Astrocyte (in vitro differentiated cells and primary cell): ENCODE results near the gene CORO2B. TPM values are rescaled to one million over a fixed set of nuclear protein-coding genes. Genes with fewer than 3 reads are reported as not detected.
A peak's percentile ranks its signal among the peaks of the same experiment; 100 is the strongest.

ENCODE experiments used
- DNase-seq: peaks from one replicate; pipeline ENCODE4 v3.0.0-alpha.2; 2010; ENCODE audit warnings: low read depth
- FAIRE-seq: peaks from 2 replicates; lab custom pipeline; 2011; peaks lifted over from hg19 to GRCh38; lab: Jason Lieb, UNC
- H2AFZ ChIP-seq: 2 replicates; pipeline ENCODE4 v1.6.0; 2012; ENCODE audit warnings: low read depth, low read length, inconsistent platforms
- H3K27ac ChIP-seq: 2 replicates; pipeline ENCODE4 v1.5.1; 2011; ENCODE audit warnings: low read depth, low read length, inconsistent platforms
- H3K27me3 ChIP-seq: 2 replicates; pipeline ENCODE4 v1.6.0; 2011; ENCODE audit warnings: low read length, inconsistent platforms; ENCODE audit not compliant: insufficient read depth
- H3K36me3 ChIP-seq: 2 replicates; pipeline ENCODE4 v1.5.1; 2011; ENCODE audit warnings: low read length, inconsistent platforms; ENCODE audit not compliant: insufficient read depth
- H3K4me1 ChIP-seq: 2 replicates; pipeline ENCODE4 v1.5.1; 2011; ENCODE audit warnings: low read length, inconsistent platforms; ENCODE audit not compliant: insufficient read depth
- H3K4me2 ChIP-seq: 2 replicates; pipeline ENCODE4 v1.6.0; 2012; ENCODE audit warnings: low read length, inconsistent platforms
- H3K4me3 ChIP-seq: 2 replicates; pipeline ENCODE4 v1.5.1; 2011; ENCODE audit warnings: low read depth, mild to moderate bottlenecking, low read length, inconsistent platforms; ENCODE audit not compliant: insufficient read depth
- H3K79me2 ChIP-seq: 2 replicates; pipeline ENCODE4 v1.6.0; 2012; ENCODE audit warnings: mild to moderate bottlenecking, low read length, inconsistent platforms; ENCODE audit not compliant: insufficient read depth
- H3K9ac ChIP-seq: 2 replicates; pipeline ENCODE4 v1.6.0; 2012; ENCODE audit warnings: mild to moderate bottlenecking, low read length, inconsistent platforms
- H3K9me3 ChIP-seq: 2 replicates; pipeline ENCODE4 v1.5.1; 2012; ENCODE audit warnings: low read depth, mild to moderate bottlenecking, low read length, inconsistent platforms; ENCODE audit not compliant: insufficient read depth
- H4K20me1 ChIP-seq: 2 replicates; pipeline ENCODE4 v1.6.0; 2012; ENCODE audit warnings: low read length, inconsistent platforms; ENCODE audit not compliant: insufficient read depth
- H3K27ac Mint-ChIP-seq: one replicate; pipeline ENCODE4 v1.8.0; 2021; ENCODE audit warnings: mild to moderate bottlenecking, mixed read lengths; ENCODE audit not compliant: unreplicated experiment
- H3K27me3 Mint-ChIP-seq: one replicate; pipeline ENCODE4 v1.8.0; 2021; ENCODE audit warnings: low read depth, mixed read lengths; ENCODE audit not compliant: unreplicated experiment
- H3K36me3 Mint-ChIP-seq: one replicate; pipeline ENCODE4 v1.8.0; 2021; ENCODE audit warnings: low read depth, mixed read lengths; ENCODE audit not compliant: unreplicated experiment
- H3K4me1 Mint-ChIP-seq: one replicate; pipeline ENCODE4 v1.8.0; 2021; ENCODE audit warnings: low read depth, mixed read lengths; ENCODE audit not compliant: unreplicated experiment
- H3K4me3 Mint-ChIP-seq: one replicate; pipeline ENCODE4 v1.8.0; 2021; ENCODE audit warnings: mild to moderate bottlenecking, moderate library complexity, mixed read lengths; ENCODE audit not compliant: unreplicated experiment
- H3K9me3 Mint-ChIP-seq: one replicate; pipeline ENCODE4 v1.8.0; 2021; ENCODE audit warnings: mild to moderate bottlenecking, mixed read lengths; ENCODE audit not compliant: unreplicated experiment
- CTCF ChIP-seq: IDR thresholded peaks from 2 replicates; pipeline ENCODE4 v1.5.1; 2011; ENCODE audit warnings: low read depth, mild to moderate bottlenecking, inconsistent platforms, low read length, moderate library complexity; ENCODE audit not compliant: insufficient read depth
- EZH2 ChIP-seq: IDR thresholded peaks from 2 replicates; pipeline ENCODE4 v1.6.1; 2012; ENCODE audit warnings: mild to moderate bottlenecking, low read length, inconsistent platforms; ENCODE audit not compliant: insufficient read depth
- total RNA-seq: library from RNA; stranded (reverse); gene quantifications from 2 replicates; pipeline ENCODE4 v1.2.1, GENCODE V29; 2021

Gene CORO2B
- total RNA-seq, 1 donor from 2014 or later = 7.4 TPM

GRCh38 chr15:68630211-68630555, 51.4 kb downstream of the CORO2B start:
- peak overlapping the region; percentile 24 for H3K4me2 ChIP-seq
- H3K9ac ChIP-seq = no peak overlapping the region
- peaks cover 13% of the 10 kb centered on the region for H4K20me1 ChIP-seq
- no peak for DNase-seq
- H3K4me3 ChIP-seq = no peak overlapping the region
- peaks cover 7% of the 10 kb centered on the region for H3K27me3 Mint-ChIP-seq
- peaks cover 2% of the 10 kb centered on the region for H3K9me3 Mint-ChIP-seq
- H3K4me1 Mint-ChIP-seq = peaks cover 16% of the 10 kb centered on the region
- H3K4me3 Mint-ChIP-seq = no peak overlapping the region
- no peak for FAIRE-seq
- H3K36me3 Mint-ChIP-seq = no peaks in the 10 kb centered on the region
- H3K79me2 ChIP-seq = peaks cover 45% of the 10 kb centered on the region
- no peak overlapping the region for H3K27ac ChIP-seq
- H3K27me3 ChIP-seq = no peaks in the 10 kb centered on the region
- no peaks in the 10 kb centered on the region for H3K36me3 ChIP-seq
- H3K27ac Mint-ChIP-seq = no peak overlapping the region
- TF ChIP-seq CTCF (no peak), EZH2 (no peak)
- peaks cover 38% of the 10 kb centered on the region for H3K4me1 ChIP-seq
- H3K9me3 ChIP-seq = no peaks in the 10 kb centered on the region
- H2AFZ ChIP-seq = no peak overlapping the region

- no peak for TF ChIP-seq EZH2
- Mint-ChIP-seq H3K36me3 (no peaks in the 10 kb centered on the region), H3K9me3 (peaks cover 2% of the 10 kb centered on the region), H3K4me1 (peaks cover 16% of the 10 kb centered on the region), H3K4me3 (no peak overlapping the region), H3K27me3 (peaks cover 7% of the 10 kb centered on the region), H3K27ac (no peak overlapping the region)
- Histone ChIP-seq H3K27me3 (no peaks in the 10 kb centered on the region), H3K4me2 (no peak overlapping the region), H2AFZ (no peak overlapping the region), H4K20me1 (peaks cover 13% of the 10 kb centered on the region), H3K27ac (no peak overlapping the region), H3K4me1 (peaks cover 38% of the 10 kb centered on the region), H3K36me3 (no peaks in the 10 kb centered on the region), H3K4me3 (no peak overlapping the region), H3K9me3 (no peaks in the 10 kb centered on the region), H3K9ac (no peak overlapping the region), H3K79me2 (peaks cover 51% of the 10 kb centered on the region)
- no peak for FAIRE-seq
- DNase-seq = no peak
Measured at GRCh38 chr15:68630836-68631235, 52.0 kb downstream of the CORO2B start.

GRCh38 chr15:68631601-68632051, 52.8 kb downstream of the CORO2B start:
- peaks cover 6% of the 10 kb centered on the region for H4K20me1 ChIP-seq
- no peak overlapping the region for H3K4me3 Mint-ChIP-seq
- H3K9me3 Mint-ChIP-seq = peaks cover 2% of the 10 kb centered on the region
- H3K4me3 ChIP-seq = no peak overlapping the region
- peaks cover 18% of the 10 kb centered on the region for H3K4me1 Mint-ChIP-seq
- H3K36me3 ChIP-seq = no peaks in the 10 kb centered on the region
- peaks cover 7% of the 10 kb centered on the region for H3K27me3 Mint-ChIP-seq
- H3K36me3 Mint-ChIP-seq = no peaks in the 10 kb centered on the region
- no peak overlapping the region for H3K9ac ChIP-seq
- peaks cover 57% of the 10 kb centered on the region for H3K79me2 ChIP-seq
- TF ChIP-seq EZH2 (no peak), CTCF (no peak)
- no peaks in the 10 kb centered on the region for H3K9me3 ChIP-seq
- no peaks in the 10 kb centered on the region for H3K27me3 ChIP-seq
- no peak overlapping the region for H3K4me2 ChIP-seq
- FAIRE-seq (no peak), DNase-seq (no peak)
- H3K4me1 ChIP-seq = peaks cover 31% of the 10 kb centered on the region
- no peak overlapping the region for H3K27ac ChIP-seq
- no peak overlapping the region for H2AFZ ChIP-seq
- no peak overlapping the region for H3K27ac Mint-ChIP-seq
